ENCODE results near the gene MFSD6L.

MFSD6L gene

GRCh38 chr17:8803531-8804420 lies 4.6 kb upstream of the MFSD6L start:
- Histone ChIP-seq H3K36me3 (ENCODE audit: low read length) (no peaks in the 10 kb centered on the region), H3K9me3 (ENCODE audit: insufficient read depth, low read length) (no peaks in the 10 kb centered on the region), H3K9me2 (replicated peaks; ENCODE audit: insufficient read depth, low read length) (no peaks in the 10 kb centered on the region), H3K27me3 (ENCODE audit: low read length) (no peaks in the 10 kb centered on the region), H3K4me3 (ENCODE audit: insufficient read depth, low read length, poor library complexity, severe bottlenecking) (no peak overlapping the region), H3K4me2 (ENCODE audit: low read depth, low read length, poor library complexity, severe bottlenecking) (no peak overlapping the region), H3K9ac (ENCODE audit: low read length) (no peak overlapping the region), H2AFZ (ENCODE audit: low read depth, low read length, severe bottlenecking) (no peak overlapping the region), H3K27ac (ENCODE audit: low read depth, low read length) (no peak overlapping the region), H3K79me2 (ENCODE audit: insufficient read depth, low read length) (no peaks in the 10 kb centered on the region), H3F3A (ENCODE audit: insufficient read depth) (no peaks in the 10 kb centered on the region), H4K20me1 (ENCODE audit: low read depth, low read length) (no peaks in the 10 kb centered on the region)
- TF ChIP-seq CTCF (IDR thresholded peaks at IDR 0.05; ENCODE audit: insufficient read depth, low read length, poor library complexity, severe bottlenecking): no peak
- no peak for TF ChIP-seq EZH2phosphoT487 (conservative IDR thresholded peaks at IDR 0.05; ENCODE audit: low read length)

- no peak overlapping the region for H3K4me3 ChIP-seq (ENCODE audit: insufficient read depth, low read length, poor library complexity, severe bottlenecking)
- H3K27me3 ChIP-seq (ENCODE audit: low read length): no peaks in the 10 kb centered on the region
- no peak overlapping the region for H2AFZ ChIP-seq (ENCODE audit: low read depth, low read length, severe bottlenecking)
- H3F3A ChIP-seq (ENCODE audit: insufficient read depth): no peaks in the 10 kb centered on the region
- H3K9me3 ChIP-seq (ENCODE audit: insufficient read depth, low read length): no peaks in the 10 kb centered on the region
- no peaks in the 10 kb centered on the region for H4K20me1 ChIP-seq (ENCODE audit: low read depth, low read length)
- TF ChIP-seq CTCF (IDR thresholded peaks at IDR 0.05; ENCODE audit: insufficient read depth, low read length, poor library complexity, severe bottlenecking) (no peak), EZH2phosphoT487 (conservative IDR thresholded peaks at IDR 0.05; ENCODE audit: low read length) (no peak)
- H3K36me3 ChIP-seq (ENCODE audit: low read length): no peaks in the 10 kb centered on the region
- no peak overlapping the region for H3K9ac ChIP-seq (ENCODE audit: low read length)
- no peak overlapping the region for H3K4me2 ChIP-seq (ENCODE audit: low read depth, low read length, poor library complexity, severe bottlenecking)
- H3K9me2 ChIP-seq (replicated peaks; ENCODE audit: insufficient read depth, low read length): no peaks in the 10 kb centered on the region
- H3K79me2 ChIP-seq (ENCODE audit: insufficient read depth, low read length): no peaks in the 10 kb centered on the region
- no peak overlapping the region for H3K27ac ChIP-seq (ENCODE audit: low read depth, low read length)
Measured at GRCh38 chr17:8801135-8801840, 2.1 kb upstream of the MFSD6L start.

- no peaks in the 10 kb centered on the region for H4K20me1 ChIP-seq (ENCODE audit: low read depth, low read length)
- no peak for TF ChIP-seq EZH2phosphoT487 (conservative IDR thresholded peaks at IDR 0.05; ENCODE audit: low read length)
- no peak for TF ChIP-seq CTCF (IDR thresholded peaks at IDR 0.05; ENCODE audit: insufficient read depth, low read length, poor library complexity, severe bottlenecking)
- no peak overlapping the region for H3K4me3 ChIP-seq (ENCODE audit: insufficient read depth, low read length, poor library complexity, severe bottlenecking)
- no peaks in the 10 kb centered on the region for H3K9me3 ChIP-seq (ENCODE audit: insufficient read depth, low read length)
- H3K27me3 ChIP-seq (ENCODE audit: low read length): no peaks in the 10 kb centered on the region
- H3K79me2 ChIP-seq (ENCODE audit: insufficient read depth, low read length): no peaks in the 10 kb centered on the region
- no peaks in the 10 kb centered on the region for H3K36me3 ChIP-seq (ENCODE audit: low read length)
- H3F3A ChIP-seq (ENCODE audit: insufficient read depth): no peaks in the 10 kb centered on the region
- H3K4me2 ChIP-seq (ENCODE audit: low read depth, low read length, poor library complexity, severe bottlenecking): no peak overlapping the region
- no peak overlapping the region for H2AFZ ChIP-seq (ENCODE audit: low read depth, low read length, severe bottlenecking)
- H3K27ac ChIP-seq (ENCODE audit: low read depth, low read length): no peak overlapping the region
- H3K9me2 ChIP-seq (replicated peaks; ENCODE audit: insufficient read depth, low read length): no peaks in the 10 kb centered on the region
- no peak overlapping the region for H3K9ac ChIP-seq (ENCODE audit: low read length)
Measured at GRCh38 chr17:8800656-8801055, 1.5 kb upstream of the MFSD6L start.

All from SU-DHL-6 (cell line).